Adipose tissue (tissue), 3 donors: ENCODE results near the gene CADPS2. TPM values are rescaled to one million over a fixed set of nuclear protein-coding genes. Genes with fewer than 3 reads are reported as not detected.

Experiments
- H3K27ac ChIP-seq: one replicate; pipeline ENCODE4 v1.5.1; 2013; ENCODE audit warnings: low read depth, low read length
- WGBS, 3 donors: extraction: QIAGEN DNeasy Blood & Tissue Kit; methylation state at CpG; one replicate each; pipeline ENCODE4 v1.1.7; 2013; 5-methylcytosine and 5-hydroxymethylcytosine counted together
- polyA plus RNA-seq, 3 donors: library from polyadenylated mRNA; stranded (reverse); fragments of 200-250 nt; gene quantifications; one replicate each; pipeline ENCODE4 v1.2.3, GENCODE V29; 2013
- donor health status: healthy with polysubstance abuse.
- donor health status: Bipolar disorder and iron deficiency.
- donor health status: healthy.

Gene CADPS2
- polyA plus RNA-seq, 3 donors = 7.3 to 14.8 (median 11.5) TPM

DNA sequence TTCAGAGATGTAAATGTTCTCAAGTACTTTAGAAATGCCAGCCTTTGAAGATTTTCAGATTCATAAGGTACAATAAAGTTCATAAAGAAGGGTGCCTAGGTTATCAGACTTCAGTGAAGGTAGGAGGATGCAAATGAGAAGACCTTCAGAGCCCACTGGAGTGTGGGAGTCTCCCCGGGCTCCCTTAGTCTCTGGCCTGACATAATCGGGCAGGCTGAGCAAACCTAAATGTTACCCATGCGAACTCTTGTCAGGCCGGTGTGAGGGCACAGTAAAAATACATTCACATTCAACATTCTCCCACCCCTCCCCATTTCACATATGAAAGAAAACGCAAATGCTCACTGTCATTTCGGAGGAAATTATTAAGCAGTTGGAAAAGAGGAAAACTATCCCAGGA lies 479.1 kb downstream of the CADPS2 start:
- 77 to 84% (median 79%) methylated on average over 6 of the region's 6 CpGs for WGBS, 3 donors
- no peak overlapping the region for H3K27ac ChIP-seq

DNA sequence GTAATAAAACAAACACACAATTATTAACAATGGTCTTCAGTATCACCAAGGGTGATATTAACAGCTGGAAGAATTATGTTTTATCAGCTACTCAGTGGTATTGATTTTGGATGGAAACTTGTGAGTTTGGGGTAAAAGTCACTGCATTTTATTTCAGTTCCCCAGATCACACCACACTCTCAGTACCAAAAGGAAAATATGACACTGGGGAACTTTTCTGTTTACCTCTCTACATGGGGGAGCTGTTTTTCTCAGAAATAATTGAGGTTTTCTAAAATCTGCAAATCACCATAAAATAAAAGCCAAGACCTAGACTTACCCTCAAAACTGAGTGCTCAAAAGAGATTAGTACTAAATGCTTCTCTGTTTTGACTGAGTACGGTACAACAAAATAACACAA lies 483.1 kb downstream of the CADPS2 start:
- WGBS, 3 donors = 90 to 98% (median 98%) methylated on average over 1 of the region's 1 CpG
- H3K27ac ChIP-seq = no peak overlapping the region

DNA sequence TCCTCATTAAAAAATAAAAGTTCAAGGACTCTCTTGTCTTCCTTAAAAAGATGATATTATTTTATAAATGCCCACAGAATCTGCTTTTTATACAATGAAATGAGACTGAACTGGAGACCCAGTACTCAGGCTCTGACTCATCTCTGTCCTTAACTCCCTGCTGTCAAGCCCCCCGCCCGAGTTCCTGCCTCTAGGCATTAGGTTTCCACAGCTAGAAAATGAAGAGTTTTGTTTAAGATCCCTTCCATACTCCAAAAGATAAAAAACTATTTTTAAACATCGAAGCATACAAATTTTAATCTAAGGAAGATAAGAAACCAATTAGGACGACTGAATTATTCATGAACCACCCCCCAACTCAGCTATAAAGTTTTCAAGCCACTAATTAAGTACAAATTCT lies 484.0 kb downstream of the CADPS2 start:
- H3K27ac ChIP-seq = no peak overlapping the region
- 61 to 75% (median 65%) methylated on average over 4 of the region's 4 CpGs for WGBS, 3 donors

DNA sequence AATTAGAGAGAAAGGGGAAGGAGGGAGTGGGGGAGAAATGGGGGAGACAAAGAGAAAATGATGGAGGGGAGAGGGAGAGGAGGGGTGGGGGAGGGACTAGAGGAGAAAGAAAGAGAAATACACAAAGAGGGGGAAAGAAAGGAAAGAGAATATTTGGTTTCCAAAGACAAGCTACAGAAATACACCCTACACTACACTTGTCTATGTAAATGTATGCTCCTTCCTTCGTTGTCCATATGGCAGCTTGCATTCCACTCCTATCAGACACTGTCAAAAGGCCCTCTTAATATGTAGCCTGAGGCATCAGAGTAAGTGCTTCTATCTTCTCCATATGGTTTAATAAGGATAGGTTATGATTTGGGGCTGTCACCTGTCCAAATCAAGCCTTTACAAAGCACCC lies 488.9 kb downstream of the CADPS2 start:
- 62 to 67% (median 65%) methylated on average over 1 of the region's 1 CpG for WGBS, 3 donors

DNA sequence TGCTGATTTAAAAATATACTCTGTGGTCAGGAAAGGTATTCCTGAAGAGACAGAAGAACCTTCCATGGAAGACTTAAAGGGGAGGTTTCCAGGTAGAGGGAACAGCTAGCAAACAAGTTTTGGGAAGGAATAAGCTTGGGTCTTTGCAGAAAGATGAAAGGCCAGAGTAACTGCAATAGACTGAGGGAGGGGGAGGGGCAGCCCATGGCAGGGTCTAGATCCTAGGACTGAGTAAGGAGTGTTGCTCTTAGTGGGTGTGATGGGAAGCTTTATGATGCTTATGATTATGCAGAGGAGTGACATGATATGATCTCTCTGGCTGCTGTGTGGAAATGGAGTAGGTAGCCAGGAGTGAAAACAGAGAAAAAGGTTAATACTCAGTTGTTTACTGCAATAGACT lies 491.7 kb downstream of the CADPS2 start:
- no peak overlapping the region for H3K27ac ChIP-seq

More for the DNA sequence above, 488.9 kb downstream of the CADPS2 start:
- H3K27ac ChIP-seq = no peak overlapping the region

DNA sequence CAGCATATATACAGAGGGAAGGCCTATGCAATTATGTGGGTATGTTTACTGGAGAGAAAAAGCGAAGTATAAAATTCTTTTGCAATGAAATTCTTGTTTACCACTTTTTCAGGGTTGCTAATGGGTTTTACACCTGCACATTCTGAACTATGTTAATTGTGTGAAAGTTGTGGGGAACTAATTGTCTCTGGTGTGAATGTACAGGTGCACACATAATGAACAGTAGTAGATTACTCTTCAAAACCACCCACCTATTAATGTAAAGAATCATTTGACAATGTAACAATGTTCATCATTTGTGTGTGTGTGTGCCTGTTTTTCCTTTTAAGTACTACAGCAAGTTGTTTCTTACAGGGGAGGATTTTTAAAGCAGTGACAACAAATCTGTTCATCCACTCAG lies 501.7 kb downstream of the CADPS2 start:
- no peak overlapping the region for H3K27ac ChIP-seq
- WGBS, 3 donors = 88 to 95% (median 93%) methylated on average over 1 of the region's 1 CpG

DNA sequence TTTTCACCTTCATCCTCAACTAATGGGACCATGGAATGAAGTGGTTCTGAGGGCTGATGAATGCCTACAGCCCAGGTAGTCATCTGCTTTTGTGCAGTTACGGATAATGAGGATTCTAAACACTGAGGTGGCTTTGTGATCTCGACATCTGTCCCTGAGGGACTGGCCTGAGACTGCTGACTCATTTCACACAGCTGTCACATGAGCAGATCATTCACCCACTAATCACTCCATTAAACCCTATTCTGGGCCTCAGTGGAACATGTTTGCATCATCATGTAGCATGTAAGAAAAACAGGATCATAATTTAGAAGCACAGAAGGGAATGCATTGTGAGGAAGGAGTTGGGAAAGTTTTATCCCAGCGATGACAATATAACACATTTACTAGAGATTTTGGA lies 502.3 kb downstream of the CADPS2 start:
- H3K27ac ChIP-seq = no peak overlapping the region
- WGBS, 3 donors = 71 to 84% (median 73%) methylated on average over 3 of the region's 3 CpGs

DNA sequence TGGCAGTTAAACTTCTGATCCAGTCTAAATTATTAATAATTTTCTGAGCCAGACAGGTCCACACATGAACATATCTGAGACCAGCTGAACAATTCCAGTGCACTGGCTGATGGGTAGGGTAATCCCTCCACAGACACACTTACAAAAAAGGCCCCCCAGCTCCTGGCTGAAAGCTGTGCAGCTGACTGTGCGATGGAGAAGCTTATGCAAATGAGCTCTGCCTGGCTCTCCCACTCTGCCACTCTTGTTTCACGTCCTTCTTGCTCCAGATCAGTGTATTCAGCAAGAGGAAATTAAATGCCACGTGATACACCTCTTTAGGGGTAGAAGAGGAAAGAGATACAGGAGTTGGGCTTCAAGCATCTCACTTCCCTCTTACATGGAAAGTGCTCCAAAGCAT lies 505.3 kb downstream of the CADPS2 start:
- H3K27ac ChIP-seq = no peak overlapping the region
- WGBS, 3 donors = 37 to 56% (median 47%) methylated on average over 3 of the region's 3 CpGs

DNA sequence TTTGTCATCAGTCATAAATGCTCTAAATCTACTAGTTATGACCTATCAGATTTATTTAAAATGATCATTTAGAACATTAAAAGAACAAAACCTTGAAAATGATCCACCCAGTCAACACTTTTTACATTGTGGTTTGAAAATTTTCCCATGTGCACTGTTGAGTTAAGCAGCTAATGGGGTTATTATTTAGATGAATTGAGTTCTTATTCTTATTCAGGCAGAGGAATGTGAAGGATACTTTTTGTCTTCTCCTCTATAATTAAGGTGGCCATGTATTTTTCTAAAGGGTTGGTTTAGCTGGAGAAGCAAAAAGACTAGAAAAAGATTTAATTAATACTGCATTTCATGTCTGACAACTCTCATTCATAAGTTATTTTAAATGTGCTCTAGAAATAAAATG lies 506.8 kb downstream of the CADPS2 start:
- no peak overlapping the region for H3K27ac ChIP-seq

DNA sequence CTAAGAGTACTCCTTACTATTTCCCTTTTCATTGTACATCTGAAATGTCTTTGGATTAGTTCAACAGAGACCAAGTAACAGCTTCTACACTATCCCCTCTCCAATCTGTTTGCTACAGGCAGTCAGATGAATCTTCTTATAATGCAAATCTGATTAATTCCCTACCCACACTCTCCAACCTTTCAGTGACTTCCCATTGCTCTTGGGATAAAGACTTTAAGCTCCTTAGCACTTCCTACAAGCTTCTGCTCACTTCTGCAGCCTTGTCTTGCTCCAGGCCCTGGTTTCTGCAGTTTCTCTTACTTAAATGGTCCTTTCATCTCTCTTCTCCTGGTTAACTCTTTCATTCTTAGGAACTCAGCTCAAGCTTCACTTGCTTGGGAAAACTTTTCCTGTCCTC lies 516.5 kb downstream of the CADPS2 start:
- H3K27ac ChIP-seq = no peak overlapping the region

DNA sequence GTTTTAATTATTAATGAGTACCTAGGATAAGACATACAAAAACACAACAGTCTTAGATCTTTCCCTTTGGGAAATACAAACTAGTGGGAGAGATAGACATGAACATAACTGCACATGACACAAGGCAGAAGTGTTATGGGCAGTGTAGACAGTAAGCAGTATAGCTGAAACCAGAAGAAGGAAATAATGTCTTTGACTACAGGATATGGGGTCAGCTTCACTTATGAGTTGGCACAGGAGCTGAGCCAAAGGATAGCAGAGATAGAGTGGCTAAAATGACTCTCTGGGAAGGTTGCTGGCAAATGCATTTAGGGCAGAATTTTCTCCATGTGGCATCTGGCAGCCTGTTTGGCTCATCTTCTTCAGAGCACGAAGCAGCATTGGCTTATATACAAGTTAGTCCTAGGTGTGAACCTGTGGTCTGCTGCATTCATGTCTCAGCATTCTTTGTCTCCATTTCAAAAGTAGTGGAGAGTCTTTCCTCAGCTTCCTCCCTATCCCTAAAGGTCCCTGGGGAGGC lies 521.4 kb downstream of the CADPS2 start:
- no peak overlapping the region for H3K27ac ChIP-seq
- 61 to 96% (median 68%) methylated on average over 1 of the region's 1 CpG for WGBS, 3 donors

DNA sequence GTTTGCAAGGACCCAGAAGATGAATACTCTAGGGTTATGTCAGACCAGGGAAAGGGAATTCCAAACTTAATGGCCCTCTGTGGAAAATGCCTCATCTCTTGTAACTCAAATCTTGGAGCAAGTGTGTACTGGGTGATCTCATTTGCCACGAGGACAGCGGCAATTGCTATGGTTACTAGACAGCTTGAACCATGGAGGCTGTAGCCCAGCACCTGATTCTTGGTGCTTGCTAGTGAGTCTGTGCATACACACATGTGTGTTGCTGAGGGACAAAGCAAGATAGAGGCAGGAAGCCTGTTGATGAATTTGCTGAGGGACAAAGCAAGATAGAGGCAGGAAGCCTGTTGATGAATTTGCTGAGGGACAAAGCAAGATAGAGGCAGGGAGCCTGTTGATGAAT lies 523.1 kb downstream of the CADPS2 start:
- no peak overlapping the region for H3K27ac ChIP-seq
- 83 to 91% (median 88%) methylated on average over 2 of the region's 2 CpGs for WGBS, 3 donors

DNA sequence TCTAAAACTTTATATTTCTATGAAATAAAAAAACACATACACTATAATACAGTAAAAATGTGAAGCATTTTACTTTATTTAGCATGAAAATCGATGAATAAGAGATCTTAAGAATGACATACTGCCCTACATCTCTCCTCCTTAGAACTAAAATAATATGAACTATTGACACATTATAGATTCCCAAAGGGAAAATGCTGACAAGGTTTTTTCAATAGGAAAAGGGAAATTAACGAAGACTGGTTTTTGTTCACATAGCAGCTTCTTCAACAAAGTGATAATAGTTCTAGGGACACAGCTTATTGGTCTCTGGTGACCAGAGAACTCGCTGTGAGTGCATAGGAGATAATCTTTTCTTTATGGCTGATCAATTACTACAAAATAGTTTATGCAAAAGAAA lies 523.8 kb downstream of the CADPS2 start:
- 82 to 91% (median 87%) methylated on average over 3 of the region's 3 CpGs for WGBS, 3 donors
- no peak overlapping the region for H3K27ac ChIP-seq

DNA sequence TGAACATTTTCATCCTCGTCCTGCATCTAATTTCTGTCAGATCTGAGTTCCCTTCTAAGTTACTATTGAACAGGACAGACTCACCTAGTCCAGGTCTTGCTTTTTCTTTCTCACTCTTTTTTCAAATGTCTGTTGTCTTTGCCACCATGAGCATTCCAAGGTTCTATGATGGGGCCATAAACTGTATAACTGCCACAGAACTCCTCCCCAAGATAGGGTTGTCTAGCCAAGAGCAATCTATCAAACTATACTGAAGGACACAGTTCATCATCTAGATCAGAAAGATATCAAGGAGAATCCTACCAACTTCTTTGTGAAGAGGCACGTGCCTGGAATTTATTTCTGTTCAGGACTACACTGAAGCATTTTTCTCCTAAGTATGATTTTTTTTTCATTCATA lies 531.6 kb downstream of the CADPS2 start:
- H3K27ac ChIP-seq = no peak overlapping the region
- 86 to 92% (median 92%) methylated on average over 2 of the region's 2 CpGs for WGBS, 3 donors

DNA sequence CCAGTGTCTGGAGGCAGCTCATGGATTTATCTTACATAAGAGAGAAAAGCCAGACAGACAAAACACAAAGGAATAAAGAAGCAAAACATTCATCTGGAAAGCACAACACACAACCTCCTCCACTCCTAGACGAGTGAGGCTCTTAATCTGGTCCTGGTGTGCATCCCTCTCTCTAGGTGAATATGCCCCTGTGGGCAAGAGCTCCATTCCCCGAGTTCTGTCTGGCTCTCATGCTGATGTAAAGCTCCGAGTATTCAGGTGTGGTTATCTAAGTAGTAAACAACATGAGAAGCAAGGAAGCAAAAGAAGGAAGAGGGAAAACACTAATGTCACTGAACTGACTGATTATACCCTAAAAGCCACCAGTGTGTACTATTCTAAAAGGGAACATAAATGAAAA lies 533.8 kb downstream of the CADPS2 start:
- 41 to 67% (median 55%) methylated on average over 3 of the region's 3 CpGs for WGBS, 3 donors
- H3K27ac ChIP-seq = no peak overlapping the region

DNA sequence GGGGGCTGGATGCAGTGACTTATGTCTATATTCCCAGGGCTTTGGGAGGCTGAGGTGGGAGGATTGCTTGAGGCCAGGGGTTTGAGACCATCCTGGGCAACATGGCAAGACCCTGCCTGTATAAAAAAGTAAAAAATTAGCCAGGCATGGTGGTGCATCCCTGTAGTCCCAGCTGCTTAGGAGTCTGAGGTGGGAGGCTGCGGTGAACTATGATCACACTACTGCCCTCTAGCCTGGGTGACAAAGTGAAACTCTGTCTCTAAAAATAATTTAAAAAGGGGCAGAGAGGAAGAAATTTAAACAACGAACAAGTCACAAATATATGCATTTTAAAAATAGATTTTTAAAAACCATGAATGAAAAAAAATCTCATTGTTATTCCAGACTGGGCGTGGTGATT lies 535.6 kb downstream of the CADPS2 start:
- H3K27ac ChIP-seq = no peak overlapping the region
- WGBS, 3 donors = 86 to 93% (median 88%) methylated on average over 3 of the region's 3 CpGs

DNA sequence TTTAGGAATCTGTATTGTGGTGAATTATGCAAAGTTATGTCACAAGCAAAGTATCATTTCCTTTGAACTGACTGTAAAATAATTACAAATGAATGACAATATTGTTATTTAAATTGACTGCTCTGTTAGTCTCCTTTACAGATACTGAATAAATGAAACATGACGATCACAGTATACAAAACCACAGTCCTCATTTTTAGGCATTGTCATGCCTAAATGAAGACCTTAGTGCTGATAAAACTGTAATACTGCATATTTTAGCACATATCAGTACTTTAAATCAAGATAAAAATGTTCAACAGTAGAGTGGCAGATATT lies 542.0 kb downstream of the CADPS2 start:
- H3K27ac ChIP-seq = no peak overlapping the region
- WGBS, 3 donors = 90 to 94% (median 93%) methylated on average over 1 of the region's 1 CpG

DNA sequence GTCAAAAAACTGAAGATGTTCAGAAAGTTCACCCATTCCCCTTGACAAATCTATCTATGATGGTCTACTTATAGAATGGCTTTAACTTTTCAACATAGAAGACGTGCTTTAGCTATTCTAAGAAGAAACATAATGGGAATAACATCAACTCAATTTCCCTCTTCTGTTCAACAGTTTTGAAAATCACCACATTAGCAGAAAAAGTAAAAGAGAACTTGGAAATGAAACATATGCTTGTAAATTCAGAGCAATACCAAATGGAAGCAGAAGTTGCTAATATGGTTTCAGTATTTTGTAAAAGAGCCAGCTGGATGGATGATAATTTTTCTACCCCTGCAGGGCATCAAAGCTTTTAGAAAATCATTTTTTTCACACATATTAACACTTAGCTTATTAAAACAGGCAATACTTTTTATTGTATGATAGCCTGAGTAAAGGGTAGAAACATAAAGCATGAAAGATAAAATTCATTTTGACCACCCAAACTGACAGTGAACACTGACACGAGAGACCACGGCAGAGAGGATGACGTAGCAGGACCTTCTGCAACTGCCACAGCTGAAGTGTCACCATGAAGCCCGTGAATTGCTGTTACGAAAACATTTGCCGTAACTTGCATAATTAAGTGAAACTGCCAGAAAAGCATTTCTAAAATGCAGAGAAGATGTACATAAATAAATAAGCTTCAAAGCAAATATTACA lies 542.5 kb downstream of the CADPS2 start:
- WGBS, 3 donors = 83 to 94% (median 86%) methylated on average over 7 of the region's 7 CpGs
- H3K27ac ChIP-seq = no peak overlapping the region

DNA sequence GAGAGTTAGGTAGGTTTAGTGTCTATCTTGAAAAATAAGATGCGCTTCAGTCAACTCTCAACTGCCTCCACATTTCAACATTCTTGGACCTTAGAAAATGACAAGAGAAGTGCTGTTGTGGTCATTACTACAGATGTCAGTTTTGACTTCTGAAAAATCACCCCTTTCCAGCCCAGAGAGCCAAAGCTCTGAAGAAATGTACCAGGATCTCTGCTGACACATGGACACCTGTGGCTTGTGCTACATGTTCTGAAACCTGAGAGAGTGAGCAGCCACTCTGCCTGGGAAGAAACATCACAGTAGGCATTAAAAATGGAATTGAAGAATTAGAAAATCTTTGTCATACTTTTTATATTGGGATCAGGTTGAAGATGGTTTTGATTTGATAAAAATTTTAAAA lies 545.8 kb downstream of the CADPS2 start:
- WGBS, 3 donors = 95 to 100% (median 97%) methylated on average over 1 of the region's 1 CpG
- no peak overlapping the region for H3K27ac ChIP-seq

DNA sequence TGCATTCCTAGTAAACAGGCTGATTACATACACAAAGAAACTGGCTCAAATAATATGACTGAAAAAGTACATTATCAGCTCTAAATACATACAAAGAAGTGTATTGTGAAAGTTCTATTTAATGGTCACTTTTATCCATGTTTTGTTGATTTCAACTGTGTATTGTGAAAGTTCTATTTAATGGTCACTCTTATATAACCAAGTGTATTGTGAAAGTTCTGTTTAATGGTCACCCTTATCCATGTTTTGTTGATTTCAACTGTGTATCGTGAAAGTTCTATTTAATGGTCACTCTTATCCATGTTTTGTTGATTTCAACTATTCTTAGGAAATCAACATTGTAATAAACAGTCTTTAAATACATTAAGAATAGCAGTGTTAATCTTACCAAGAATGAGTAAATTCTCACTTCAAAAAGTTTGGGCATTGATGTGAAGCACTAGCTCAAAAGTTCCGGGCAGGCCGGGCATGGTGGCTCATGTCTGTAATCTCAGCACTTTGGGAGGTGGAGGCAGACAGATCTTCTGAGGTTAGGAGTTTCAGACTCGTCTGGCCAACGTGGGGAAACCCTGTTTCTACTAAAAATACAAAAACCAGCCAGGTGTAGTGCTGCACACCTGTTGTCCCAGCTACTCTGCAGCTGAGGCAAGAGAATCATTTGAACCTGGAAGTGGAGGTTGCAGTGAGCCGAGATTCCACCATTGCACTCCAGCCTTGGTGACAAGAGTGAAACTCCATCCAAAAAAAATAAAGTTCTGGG lies 546.9 kb downstream of the CADPS2 start:
- H3K27ac ChIP-seq = no peak overlapping the region
- 86 to 89% (median 87%) methylated on average over 6 of the region's 6 CpGs for WGBS, 3 donors
